ENCODE data around the gene GPR146. TPM values are rescaled to one million over a fixed set of nuclear protein-coding genes. Genes with fewer than 3 reads are reported as not detected.

GPR146 gene
- total and polyA plus RNA-seq, 2 of the 4 experiments (the other 2 are of a cell fraction) = 2.2 to 3.4 TPM

DNA sequence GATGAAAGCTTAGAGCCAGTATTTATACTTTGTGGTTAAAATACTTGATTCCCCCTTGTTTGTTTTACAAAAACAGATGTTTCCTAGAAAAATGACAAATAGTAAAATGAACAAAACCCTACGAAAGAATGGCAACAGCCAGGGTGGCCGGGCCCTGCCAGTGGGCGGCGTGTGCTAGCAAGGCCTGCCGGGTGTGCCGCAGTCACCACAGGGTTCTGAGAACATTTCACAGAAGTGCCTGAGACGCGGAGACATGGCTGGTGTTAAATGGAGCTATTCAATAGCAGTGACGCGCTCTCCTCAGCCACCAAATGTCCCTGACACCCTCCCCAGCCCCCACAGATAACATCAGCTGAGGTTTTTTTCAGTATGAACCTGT, 14.5 kb downstream of the GPR146 start (continued):
- TF ChIP-seq NFE2L2 (IDR thresholded peaks at IDR 0.05; ENCODE audit: low read depth, low read length) (no peak), RCOR1 (IDR thresholded peaks at IDR 0.05; ENCODE audit: insufficient replicate concordance, low read length) (no peak), CHD1 (IDR thresholded peaks at IDR 0.05; ENCODE audit: low read depth, low read length) (no peak), CEBPB (IDR thresholded peaks at IDR 0.05; ENCODE audit: low read depth, low read length) (no peak)

DNA sequence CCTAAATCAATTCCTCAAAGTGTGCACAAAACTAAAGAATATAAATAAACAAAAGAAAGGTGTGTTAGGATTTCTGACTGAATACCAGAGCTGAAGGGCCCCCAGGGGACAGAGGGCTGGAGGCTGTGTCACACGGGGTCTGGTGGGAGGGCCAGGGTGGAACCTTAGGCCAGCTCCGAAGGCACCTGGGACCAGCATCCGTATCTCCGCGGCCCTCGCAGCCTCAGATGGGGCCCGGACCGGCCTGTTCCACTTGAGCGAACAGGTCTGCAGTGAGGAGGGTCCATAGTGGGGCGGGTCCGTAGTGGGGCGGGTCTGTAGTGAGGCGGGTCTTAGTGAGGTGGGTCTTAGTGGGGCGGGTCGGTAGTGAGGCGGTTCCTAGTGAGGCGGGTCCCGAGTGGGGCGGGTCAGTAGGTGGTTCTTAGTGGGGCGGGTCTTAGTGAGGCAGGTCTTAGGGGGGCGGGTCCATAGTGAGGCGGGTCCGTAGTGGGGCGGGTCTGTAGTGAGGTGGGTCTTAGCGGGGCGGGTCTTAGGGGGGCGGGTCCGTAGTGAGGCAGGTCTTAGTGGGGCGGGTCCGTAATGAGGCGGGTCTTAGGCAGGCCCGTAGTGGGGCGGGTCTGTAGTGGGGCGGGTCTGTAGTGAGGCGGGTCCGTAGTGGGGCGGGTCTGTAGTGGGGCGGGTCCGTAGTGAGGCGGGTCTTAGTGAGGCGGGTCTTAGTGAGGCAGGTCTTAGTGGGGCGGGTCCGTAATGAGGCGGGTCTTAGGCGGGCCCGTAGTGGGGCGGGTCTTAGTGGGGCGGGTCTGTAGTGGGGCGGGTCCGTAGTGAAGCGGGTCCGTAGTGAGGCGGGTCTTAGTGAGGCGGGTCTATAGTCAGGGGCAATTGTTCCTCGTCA, 15.1 kb downstream of the GPR146 start:
- Histone ChIP-seq H3K9me3 (ENCODE audit: control insufficient read depth, insufficient read depth, low read length) (no peaks in the 10 kb centered on the region), H3K4me1 (ENCODE audit: control insufficient read depth, insufficient read depth, low read length) (peaks cover 8% of the 10 kb centered on the region; the same call in 1 of the 2 replicates), H3K79me1 (ENCODE audit: low read depth in 1 of 2, low read length in 2 of 2) (peaks cover 0 to 17% of the 10 kb centered on the region in 2 experiments; a peak in 1 of 4 replicates), H3K23ac (ENCODE audit: low read depth, low read length) (peak overlapping the region; percentile 27; the same call in 1 of the 2 replicates), H4K91ac (ENCODE audit: insufficient read depth, low read depth, low read length) (no peak overlapping the region), H2AK9ac (replicated peaks; ENCODE audit: low read depth, low read length, poor library complexity) (peak overlapping the region; percentile 55), H3K36me3 (ENCODE audit: control insufficient read depth, insufficient read depth, low read length) (peaks cover 3% of the 10 kb centered on the region; the same call in 1 of the 2 replicates), H3K27ac (ENCODE audit: insufficient read depth, low read length) (no peak overlapping the region), H2BK15ac (ENCODE audit: low read depth, low read length) (no peak overlapping the region), H3K4me2 (ENCODE audit: low read depth, low read length) (no peak overlapping the region), H4K20me1 (ENCODE audit: insufficient read depth, low read length) (peaks cover 59% of the 10 kb centered on the region), H3K9me1 (ENCODE audit: insufficient read depth, low read length) (peaks cover 4% of the 10 kb centered on the region; the same call in 1 of the 2 replicates), H2AFZ (replicated peaks; ENCODE audit: low read length, poor library complexity) (no peak overlapping the region), H3K14ac (replicated peaks; ENCODE audit: low read depth, low read length) (no peak overlapping the region), H4K5ac (ENCODE audit: low read depth, low read length) (no peak overlapping the region), H3K18ac (ENCODE audit: low read depth, low read length) (no peak overlapping the region), H3K56ac (ENCODE audit: extremely low read depth, insufficient read depth, low read length) (no peak overlapping the region), H3K27me3 (ENCODE audit: control insufficient read depth, insufficient read depth, low read length) (no peaks in the 10 kb centered on the region; the same call in 1 of the 2 replicates), H2AK5ac (ENCODE audit: low read depth, low read length) (no peak overlapping the region), H2BK120ac (ENCODE audit: low read depth, low read length) (no peak overlapping the region), H2BK5ac (ENCODE audit: low read depth, low read length, poor library complexity, severe bottlenecking) (no peak overlapping the region), H3K4ac (ENCODE audit: low read depth, low read length) (no peak overlapping the region), H4K8ac (ENCODE audit: low read depth in 2 of 2, low read length in 2 of 2) (no peak overlapping the region), H2BK20ac (ENCODE audit: low read depth, low read length) (no peak overlapping the region), H3K9ac (ENCODE audit: low read depth, low read length) (no peak overlapping the region), H3K4me3 (ENCODE audit: insufficient read depth, low read depth, low read length) (no peak overlapping the region)
- intact Hi-C loops (cut with micrococcal nuclease) (no loop called here), in situ Hi-C loops (cut with MboI; ENCODE audit: low sequenced_read_pairs) (loop anchor here (5.0 kb wide), 1 partner anchor 67 kb away; no protein-coding TSS in a partner anchor), dilution Hi-C loops (cut with HindIII; ENCODE audit: low sequenced_read_pairs, unreplicated experiment) (no loop called here)
- no peak for TF ChIP-seq FOS (IDR thresholded peaks at IDR 0.05; ENCODE audit: low read depth, low read length)
- TF ChIP-seq, protein P1, sequence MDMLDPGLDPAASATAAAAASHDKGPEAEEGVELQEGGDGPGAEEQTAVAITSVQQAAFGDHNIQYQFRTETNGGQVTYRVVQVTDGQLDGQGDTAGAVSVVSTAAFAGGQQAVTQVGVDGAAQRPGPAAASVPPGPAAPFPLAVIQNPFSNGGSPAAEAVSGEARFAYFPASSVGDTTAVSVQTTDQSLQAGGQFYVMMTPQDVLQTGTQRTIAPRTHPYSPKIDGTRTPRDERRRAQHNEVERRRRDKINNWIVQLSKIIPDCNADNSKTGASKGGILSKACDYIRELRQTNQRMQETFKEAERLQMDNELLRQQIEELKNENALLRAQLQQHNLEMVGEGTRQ (IDR thresholded peaks at IDR 0.05; ENCODE audit: low read depth, low read length) = no peak
- TF ChIP-seq CEBPB (IDR thresholded peaks at IDR 0.05; ENCODE audit: low read depth, low read length) = no peak
- no peak for TF ChIP-seq MAZ (IDR thresholded peaks at IDR 0.05; ENCODE audit: borderline replicate concordance, low read depth, low read length)
- no peak for TF ChIP-seq RCOR1 (IDR thresholded peaks at IDR 0.05; ENCODE audit: insufficient replicate concordance, low read length)
- no peak for TF ChIP-seq BHLHE40 (IDR thresholded peaks at IDR 0.05; ENCODE audit: low read depth, low read length)
- TF ChIP-seq RAD21 (IDR thresholded peaks at IDR 0.05; ENCODE audit: low read length) = no peak
- TF ChIP-seq RFX5 (IDR thresholded peaks at IDR 0.05; ENCODE audit: low read depth, low read length) = no peak
- TF ChIP-seq, protein P2, sequence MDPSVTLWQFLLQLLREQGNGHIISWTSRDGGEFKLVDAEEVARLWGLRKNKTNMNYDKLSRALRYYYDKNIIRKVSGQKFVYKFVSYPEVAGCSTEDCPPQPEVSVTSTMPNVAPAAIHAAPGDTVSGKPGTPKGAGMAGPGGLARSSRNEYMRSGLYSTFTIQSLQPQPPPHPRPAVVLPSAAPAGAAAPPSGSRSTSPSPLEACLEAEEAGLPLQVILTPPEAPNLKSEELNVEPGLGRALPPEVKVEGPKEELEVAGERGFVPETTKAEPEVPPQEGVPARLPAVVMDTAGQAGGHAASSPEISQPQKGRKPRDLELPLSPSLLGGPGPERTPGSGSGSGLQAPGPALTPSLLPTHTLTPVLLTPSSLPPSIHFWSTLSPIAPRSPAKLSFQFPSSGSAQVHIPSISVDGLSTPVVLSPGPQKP (IDR thresholded peaks at IDR 0.05; ENCODE audit: borderline replicate concordance, low read depth, low read length) = no peak
- ATAC-seq (ENCODE audit: low read depth) = no peak; the same call in 1 of the 2 replicates
- CTCF ChIA-PET = interaction anchor here (0.8 to 2.6 kb wide), 3 partner anchors 22 to 84 kb away, joined by 3 to 25 read pairs (median 4); partner anchors contain the start of gene COX19
- no TSS peak for BruUV-seq (replicated peaks)
- no peak for DNase-seq
- WGBS, 2 experiments (ENCODE audit: extremely low coverage in 2 of 2, insufficient read length in 1 of 2) = 27% methylated on average over 13 of the region's 55 CpGs; no CpG with 5 or more reads in 1 of the 2 experiments
- POLR2A ChIA-PET (ENCODE audit: unreplicated experiment) = interaction anchor here (1.5 kb wide), 1 partner anchor 85 kb away, joined by 3 read pairs; the partner anchor contains the start of gene COX19
